Thyroid gland (tissue), 4 donors: ENCODE results near the gene WDR20.

Experiments used
- POLR2A ChIP-seq, 2 donors: fragments of 450-650 bp; IDR thresholded peaks; one replicate each; pipeline ENCODE4 v1.6.1; 2017; ENCODE audit warnings: antibody characterized with exemption in 2 of 2, mild to moderate bottlenecking in 2 of 2, moderate library complexity in 1 of 2
- TF ChIP-seq, protein P1 (sequence below), 6 experiments: fragments of 200-600 bp in 3 of 6; fragments of 450-650 bp in 3 of 6; sonication (generic) in 3 of 6; IDR thresholded peaks; one replicate each; pipeline ENCODE4 v1.5.1; 2016 to 2019; ENCODE audit warnings: antibody characterized with exemption in 6 of 6, mild to moderate bottlenecking in 2 of 6, inconsistent platforms in 1 of 6, moderate library complexity in 1 of 6

DNA sequence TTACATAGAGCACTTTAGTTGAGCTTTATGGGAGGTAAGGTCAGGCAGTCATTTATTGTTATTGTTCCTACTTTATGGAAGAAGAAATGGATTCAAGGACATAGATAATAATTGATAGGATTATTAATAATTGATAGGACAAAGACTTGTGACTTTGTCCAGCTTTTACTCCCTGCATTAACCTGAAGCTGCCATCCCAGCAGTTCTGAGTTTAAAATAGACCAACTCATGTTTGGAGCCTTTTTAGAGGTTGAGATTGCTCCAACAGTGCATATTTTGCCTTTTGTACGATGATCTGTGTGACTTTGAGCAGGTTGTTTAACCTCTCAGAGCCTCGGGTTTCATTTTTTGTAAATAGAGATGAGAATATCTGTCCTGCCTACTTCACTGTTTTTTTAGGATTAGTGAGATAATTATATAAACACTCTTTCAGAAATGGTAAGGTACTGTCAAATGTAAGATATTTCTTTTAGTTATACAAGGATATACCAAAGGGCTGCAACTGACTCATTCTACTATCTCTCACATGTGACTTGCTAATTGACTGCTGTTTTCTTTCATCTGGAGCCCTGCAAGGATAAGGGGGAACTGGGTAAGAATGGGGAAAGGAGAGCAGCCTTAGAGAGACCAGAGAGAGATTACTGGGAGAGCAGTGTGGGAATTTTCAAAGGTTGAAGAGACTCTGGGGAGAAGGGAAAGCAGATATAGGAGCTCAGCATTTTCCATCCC, 15.3 kb downstream of the WDR20 start:
- TF ChIP-seq, protein P1, sequence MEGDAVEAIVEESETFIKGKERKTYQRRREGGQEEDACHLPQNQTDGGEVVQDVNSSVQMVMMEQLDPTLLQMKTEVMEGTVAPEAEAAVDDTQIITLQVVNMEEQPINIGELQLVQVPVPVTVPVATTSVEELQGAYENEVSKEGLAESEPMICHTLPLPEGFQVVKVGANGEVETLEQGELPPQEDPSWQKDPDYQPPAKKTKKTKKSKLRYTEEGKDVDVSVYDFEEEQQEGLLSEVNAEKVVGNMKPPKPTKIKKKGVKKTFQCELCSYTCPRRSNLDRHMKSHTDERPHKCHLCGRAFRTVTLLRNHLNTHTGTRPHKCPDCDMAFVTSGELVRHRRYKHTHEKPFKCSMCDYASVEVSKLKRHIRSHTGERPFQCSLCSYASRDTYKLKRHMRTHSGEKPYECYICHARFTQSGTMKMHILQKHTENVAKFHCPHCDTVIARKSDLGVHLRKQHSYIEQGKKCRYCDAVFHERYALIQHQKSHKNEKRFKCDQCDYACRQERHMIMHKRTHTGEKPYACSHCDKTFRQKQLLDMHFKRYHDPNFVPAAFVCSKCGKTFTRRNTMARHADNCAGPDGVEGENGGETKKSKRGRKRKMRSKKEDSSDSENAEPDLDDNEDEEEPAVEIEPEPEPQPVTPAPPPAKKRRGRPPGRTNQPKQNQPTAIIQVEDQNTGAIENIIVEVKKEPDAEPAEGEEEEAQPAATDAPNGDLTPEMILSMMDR (IDR thresholded peaks at IDR 0.05), result no peak
- no peak for TF ChIP-seq POLR2A (IDR thresholded peaks at IDR 0.05)
